HG03039 (cell line): ENCODE measurements around the gene MYO1F.
A peak's percentile ranks its signal among the peaks of the same experiment; 100 is the strongest.
"Not testable (repeated sequence)": the region's sequence is repeated elsewhere in the genome, so short reads cannot be mapped to it uniquely, and the experiment has no call there.

Source experiments
- ATAC-seq: cut with Tn5 transposase; IDR thresholded peaks from one replicate; pipeline ENCODE4 v1.9.1; 2021; ENCODE audit warnings: mild to moderate bottlenecking, moderate library complexity; ENCODE audit not compliant: unreplicated experiment

Gene MYO1F

GRCh38 chr19:8519388-8519787, 57.9 kb downstream of the MYO1F start:
- ATAC-seq: no peak

- ATAC-seq: no peak
Observed at GRCh38 chr19:8518536-8518935, 58.7 kb downstream of the MYO1F start.

GRCh38 chr19:8517551-8518442, 59.4 kb downstream of the MYO1F start:
- ATAC-seq: no peak

- no peak for ATAC-seq
Observed at GRCh38 chr19:8515317-8515716, 61.9 kb downstream of the MYO1F start.

GRCh38 chr19:8514505-8515009, 62.7 kb downstream of the MYO1F start:
- not testable (repeated sequence) for ATAC-seq

- peak; percentile 85 for ATAC-seq
Observed at GRCh38 chr19:8513687-8514504, 63.3 kb downstream of the MYO1F start, which contains the start of gene ZNF414. Gene ZNF414 (minus strand): TSS chr19:8514167. CDS start chr19:8514046, 121 bp downstream.

GRCh38 chr19:8513036-8513686, 64.1 kb downstream of the MYO1F start:
- no peak for ATAC-seq

GRCh38 chr19:8512115-8512967, 64.9 kb downstream of the MYO1F start:
- ATAC-seq: no peak

GRCh38 chr19:8511573-8512101, 65.6 kb downstream of the MYO1F start:
- no peak for ATAC-seq

- ATAC-seq: no peak
Observed at GRCh38 chr19:8510589-8511115, 66.6 kb downstream of the MYO1F start.

- ATAC-seq: no peak
Observed at GRCh38 chr19:8506402-8506957, 70.8 kb downstream of the MYO1F start.

- ATAC-seq: no peak
Observed at GRCh38 chr19:8505680-8506401, 71.4 kb downstream of the MYO1F start.

- no peak for ATAC-seq
Observed at GRCh38 chr19:8504919-8505318, 72.3 kb downstream of the MYO1F start.

- ATAC-seq: no peak
Observed at GRCh38 chr19:8504171-8504570, 73.1 kb downstream of the MYO1F start.

GRCh38 chr19:8503510-8503909, 73.7 kb downstream of the MYO1F start:
- no peak for ATAC-seq

- no peak for ATAC-seq
Observed at GRCh38 chr19:8501981-8502380, 75.3 kb downstream of the MYO1F start.

- ATAC-seq: no peak
Observed at GRCh38 chr19:8501516-8501915, 75.7 kb downstream of the MYO1F start.

GRCh38 chr19:8500158-8500557, 77.1 kb downstream of the MYO1F start:
- ATAC-seq: no peak
